Measurements from ENCODE around the gene SPARCL1. TPM values are rescaled to one million over a fixed set of nuclear protein-coding genes. Genes with fewer than 3 reads are reported as not detected.

The SPARCL1 gene
- total and polyA plus RNA-seq, 10 donors = 27.2 to 318 (median 84.7) TPM

- no peak overlapping the region for H3K4me3 ChIP-seq
- H3K36me3 ChIP-seq = no peaks in the 10 kb centered on the region
- intact Hi-C loops (cut with DNase I; ENCODE audit: low total_unique reads) = no loop called here
- no peak for DNase-seq
- no peaks in the 10 kb centered on the region for H3K4me1 ChIP-seq
- no peaks in the 10 kb centered on the region for H3K27me3 ChIP-seq (replicated peaks in 1 of 7)
- no peaks in the 10 kb centered on the region for H3K9me3 ChIP-seq
- 60 to 80% (median 78%) methylated on average over 2 of the region's 2 CpGs for WGBS, 5 donors
- TF ChIP-seq POLR2AphosphoS5 (IDR thresholded peaks at IDR 0.05) = no peak
- TF ChIP-seq CTCF (IDR thresholded peaks at IDR 0.05 in 8 of 11, conservative IDR thresholded peaks at IDR 0.05 in 3 of 11) = no peak
- no peak for TF ChIP-seq POLR2A (IDR thresholded peaks at IDR 0.05)
- no peak overlapping the region for H3K27ac ChIP-seq
Observed at GRCh38 chr4:87566276-87566675, 37.1 kb upstream of the SPARCL1 start.

GRCh38 chr4:87565746-87566145 lies 36.6 kb upstream of the SPARCL1 start:
- intact Hi-C loops (cut with DNase I; ENCODE audit: low total_unique reads) = no loop called here

GRCh38 chr4:87560802-87561201 lies 31.6 kb upstream of the SPARCL1 start:
- intact Hi-C loops (cut with DNase I; ENCODE audit: low total_unique reads) = no loop called here

More at GRCh38 chr4:87565746-87566145, 36.6 kb upstream of the SPARCL1 start:
- Histone ChIP-seq H3K4me1 (no peaks in the 10 kb centered on the region), H3K36me3 (no peaks in the 10 kb centered on the region), H3K27ac (no peak overlapping the region), H3K9me3 (no peaks in the 10 kb centered on the region), H3K27me3 (replicated peaks in 1 of 7) (no peaks in the 10 kb centered on the region), H3K4me3 (no peak overlapping the region)
- no peak for DNase-seq
- 88 to 94% (median 90%) methylated on average over 4 of the region's 4 CpGs for WGBS, 5 donors
- TF ChIP-seq POLR2AphosphoS5 (IDR thresholded peaks at IDR 0.05) = no peak
- no peak for TF ChIP-seq CTCF (IDR thresholded peaks at IDR 0.05 in 8 of 11, conservative IDR thresholded peaks at IDR 0.05 in 3 of 11)
- no peak for TF ChIP-seq POLR2A (IDR thresholded peaks at IDR 0.05)

More at GRCh38 chr4:87560802-87561201, 31.6 kb upstream of the SPARCL1 start:
- Histone ChIP-seq H3K4me1 (peaks cover 0 to 13% (median 0%) of the 10 kb centered on the region in 6 donors), H3K27ac (no peak overlapping the region), H3K27me3 (replicated peaks in 1 of 7) (no peaks in the 10 kb centered on the region), H3K36me3 (no peaks in the 10 kb centered on the region), H3K9me3 (no peaks in the 10 kb centered on the region), H3K4me3 (no peak overlapping the region)
- 93 to 100% (median 96%) methylated on average over 2 of the region's 2 CpGs for WGBS, 5 donors
- TF ChIP-seq CTCF (IDR thresholded peaks at IDR 0.05 in 8 of 11, conservative IDR thresholded peaks at IDR 0.05 in 3 of 11) (no peak), POLR2AphosphoS5 (IDR thresholded peaks at IDR 0.05) (no peak), POLR2A (IDR thresholded peaks at IDR 0.05) (no peak)
- DNase-seq = no peak

Measured in spleen (tissue), 11 donors.